H1 (cell line): ENCODE data around the gene LOX.

Experiments
- CBX5 ChIP-seq: fragments of 300-800, 300-1000 bp; sonication (generic); IDR thresholded peaks from 2 replicates; pipeline ENCODE4 v1.7.1; 2016; ENCODE audit warnings: antibody characterized with exemption, low read length, low read depth
- CREB1 ChIP-seq: IDR thresholded peaks from 2 replicates; pipeline ENCODE4 v1.6.1; 2012; ENCODE audit warnings: inconsistent platforms
- EGR1 ChIP-seq: IDR thresholded peaks from 2 replicates; pipeline ENCODE4 v1.6.1; 2011; ENCODE audit warnings: low read depth, low read length, borderline replicate concordance
- EZH2 ChIP-seq: fragments of 200-600 bp; sonication (generic); IDR thresholded peaks from 2 replicates; pipeline ENCODE4 v1.7.1; 2012; ENCODE audit warnings: low read depth, mild to moderate bottlenecking, moderate library complexity, low read length, inconsistent platforms; ENCODE audit not compliant: severe bottlenecking
- JUN ChIP-seq: IDR thresholded peaks from 2 replicates; pipeline ENCODE4 v1.6.1; 2011; ENCODE audit warnings: low read depth, mild to moderate bottlenecking, improper control_type of control experiment, low read length
- NRF1 ChIP-seq: IDR thresholded peaks from 2 replicates; pipeline ENCODE4 v1.6.1; 2011; ENCODE audit warnings: mild to moderate bottlenecking, low read depth, low read length, improper control_type of control experiment
- SP2 ChIP-seq: IDR thresholded peaks from 2 replicates; pipeline ENCODE4 v1.6.1; 2012; ENCODE audit warnings: mild to moderate bottlenecking, low read length, inconsistent platforms
- SRF ChIP-seq: IDR thresholded peaks from 2 replicates; pipeline ENCODE4 v1.6.1; 2011; ENCODE audit warnings: mild to moderate bottlenecking, low read depth, low read length, moderate library complexity
- TF ChIP-seq, protein P1 (sequence below): IDR thresholded peaks from 2 replicates; pipeline ENCODE4 v1.6.1; 2011; ENCODE audit warnings: low read length, improper control_type of control experiment
- TF ChIP-seq, protein P2 (sequence below), 3 experiments: IDR thresholded peaks; 1 replicate in 2 of 3; 2 replicates in 1 of 3; pipeline versions ENCODE4 v1.5.1 to v1.6.1; 2011; ENCODE audit warnings: low read length in 3 of 3, mild to moderate bottlenecking in 3 of 3, inconsistent platforms in 2 of 3, low read depth in 1 of 3, moderate library complexity in 1 of 3; ENCODE audit not compliant: insufficient read depth in 1 of 3; ENCODE audit errors: control extremely low read depth in 1 of 3
- TF ChIP-seq, protein P3 (sequence below): IDR thresholded peaks from 2 replicates; pipeline ENCODE4 v1.6.1; 2011; ENCODE audit warnings: low read depth, mild to moderate bottlenecking, low read length; ENCODE audit not compliant: insufficient read depth

DNA sequence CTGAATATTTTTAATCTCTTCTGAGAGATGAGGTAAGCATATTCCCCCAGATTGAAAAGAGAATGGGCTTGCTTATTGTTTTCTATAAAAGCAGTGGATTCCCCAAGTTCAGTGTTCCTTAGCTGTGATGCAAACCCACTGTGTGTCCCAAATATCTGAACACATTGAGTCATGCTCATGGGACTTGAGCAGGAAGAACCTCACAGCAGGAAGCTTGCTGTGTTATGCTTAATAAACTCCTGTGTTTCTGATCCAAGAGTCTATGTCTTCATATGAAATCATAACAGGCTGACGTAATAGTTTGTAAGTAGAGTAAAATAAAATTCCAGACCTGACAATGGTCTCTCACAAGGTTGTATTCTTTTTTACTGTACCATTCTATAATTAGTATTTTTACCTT lies 24.8 kb upstream of the LOX start:
- TF ChIP-seq SP2 = no peak
- TF ChIP-seq, protein P1, sequence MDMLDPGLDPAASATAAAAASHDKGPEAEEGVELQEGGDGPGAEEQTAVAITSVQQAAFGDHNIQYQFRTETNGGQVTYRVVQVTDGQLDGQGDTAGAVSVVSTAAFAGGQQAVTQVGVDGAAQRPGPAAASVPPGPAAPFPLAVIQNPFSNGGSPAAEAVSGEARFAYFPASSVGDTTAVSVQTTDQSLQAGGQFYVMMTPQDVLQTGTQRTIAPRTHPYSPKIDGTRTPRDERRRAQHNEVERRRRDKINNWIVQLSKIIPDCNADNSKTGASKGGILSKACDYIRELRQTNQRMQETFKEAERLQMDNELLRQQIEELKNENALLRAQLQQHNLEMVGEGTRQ = no peak
- TF ChIP-seq, protein P2, sequence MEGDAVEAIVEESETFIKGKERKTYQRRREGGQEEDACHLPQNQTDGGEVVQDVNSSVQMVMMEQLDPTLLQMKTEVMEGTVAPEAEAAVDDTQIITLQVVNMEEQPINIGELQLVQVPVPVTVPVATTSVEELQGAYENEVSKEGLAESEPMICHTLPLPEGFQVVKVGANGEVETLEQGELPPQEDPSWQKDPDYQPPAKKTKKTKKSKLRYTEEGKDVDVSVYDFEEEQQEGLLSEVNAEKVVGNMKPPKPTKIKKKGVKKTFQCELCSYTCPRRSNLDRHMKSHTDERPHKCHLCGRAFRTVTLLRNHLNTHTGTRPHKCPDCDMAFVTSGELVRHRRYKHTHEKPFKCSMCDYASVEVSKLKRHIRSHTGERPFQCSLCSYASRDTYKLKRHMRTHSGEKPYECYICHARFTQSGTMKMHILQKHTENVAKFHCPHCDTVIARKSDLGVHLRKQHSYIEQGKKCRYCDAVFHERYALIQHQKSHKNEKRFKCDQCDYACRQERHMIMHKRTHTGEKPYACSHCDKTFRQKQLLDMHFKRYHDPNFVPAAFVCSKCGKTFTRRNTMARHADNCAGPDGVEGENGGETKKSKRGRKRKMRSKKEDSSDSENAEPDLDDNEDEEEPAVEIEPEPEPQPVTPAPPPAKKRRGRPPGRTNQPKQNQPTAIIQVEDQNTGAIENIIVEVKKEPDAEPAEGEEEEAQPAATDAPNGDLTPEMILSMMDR (IDR thresholded peaks at IDR 0.05; ENCODE audit: control extremely low read depth in 1 of 3, insufficient read depth in 1 of 3, low read depth in 1 of 3, low read length in 3 of 3) = no peak
- TF ChIP-seq CREB1 = no peak
- no peak for TF ChIP-seq JUN
- TF ChIP-seq NRF1 = no peak
- no peak for TF ChIP-seq CBX5
- TF ChIP-seq EGR1 = no peak
- no peak for TF ChIP-seq EZH2
- no peak for TF ChIP-seq SRF
- TF ChIP-seq, protein P3, sequence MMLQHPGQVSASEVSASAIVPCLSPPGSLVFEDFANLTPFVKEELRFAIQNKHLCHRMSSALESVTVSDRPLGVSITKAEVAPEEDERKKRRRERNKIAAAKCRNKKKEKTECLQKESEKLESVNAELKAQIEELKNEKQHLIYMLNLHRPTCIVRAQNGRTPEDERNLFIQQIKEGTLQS = no peak
